Subcutaneous adipose tissue (tissue), 4 donors: ENCODE results near the gene GOSR2. TPM values are rescaled to one million over a fixed set of nuclear protein-coding genes. Genes with fewer than 3 reads are reported as not detected.

Source experiments
- CTCF ChIP-seq: fragments of 450-650 bp; IDR thresholded peaks from one replicate; pipeline ENCODE4 v1.5.1; 2016; ENCODE audit warnings: low read depth, mild to moderate bottlenecking, control low read depth, antibody characterized with exemption, moderate library complexity
- total RNA-seq, 4 donors: library from RNA; depleted of rRNA; stranded (reverse); fragments of >200 nt; gene quantifications; one replicate each; pipeline ENCODE4 v1.1.0, GENCODE V29; 2016

The GOSR2 gene
- total RNA-seq, 4 donors from 2014 or later: 35.5 to 47.7 (median 40.2) TPM

DNA sequence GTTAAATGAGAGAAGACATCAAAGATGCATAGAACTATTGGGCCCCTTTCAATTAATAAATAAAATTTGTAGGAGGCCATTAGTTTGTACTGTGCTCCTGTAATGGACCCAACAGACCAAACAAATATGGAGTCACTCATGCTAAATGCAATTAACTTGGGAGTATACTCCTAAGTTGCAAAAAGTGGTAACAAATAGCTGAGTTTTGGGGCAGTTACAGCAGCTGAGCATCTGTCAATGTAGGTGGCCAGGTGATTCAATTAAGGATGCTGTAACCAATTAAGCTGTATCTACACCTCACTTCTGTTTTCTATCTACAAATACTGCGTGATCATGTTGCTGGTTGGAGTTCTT, 36.7 kb upstream of the GOSR2 start:
- TF ChIP-seq CTCF: no peak

DNA sequence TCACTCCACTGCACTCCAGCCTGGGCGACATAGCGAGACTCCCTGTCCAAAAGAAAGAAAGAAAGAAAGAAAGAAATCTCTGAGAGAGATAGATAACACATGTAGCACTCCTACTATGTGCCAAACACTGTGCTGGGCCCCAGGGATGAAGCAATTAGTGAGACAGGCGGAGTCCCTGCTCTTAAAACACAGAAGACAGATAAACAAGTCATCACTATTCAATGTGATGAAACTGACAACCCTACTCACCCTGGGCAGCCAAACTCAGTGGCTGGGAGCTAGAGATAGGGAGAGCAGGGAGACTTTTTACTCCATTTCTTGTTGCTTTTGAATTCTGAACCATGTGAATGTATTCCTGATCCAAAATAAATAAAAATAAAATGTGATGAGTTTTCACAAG, 35.2 kb upstream of the GOSR2 start:
- no peak for TF ChIP-seq CTCF

DNA sequence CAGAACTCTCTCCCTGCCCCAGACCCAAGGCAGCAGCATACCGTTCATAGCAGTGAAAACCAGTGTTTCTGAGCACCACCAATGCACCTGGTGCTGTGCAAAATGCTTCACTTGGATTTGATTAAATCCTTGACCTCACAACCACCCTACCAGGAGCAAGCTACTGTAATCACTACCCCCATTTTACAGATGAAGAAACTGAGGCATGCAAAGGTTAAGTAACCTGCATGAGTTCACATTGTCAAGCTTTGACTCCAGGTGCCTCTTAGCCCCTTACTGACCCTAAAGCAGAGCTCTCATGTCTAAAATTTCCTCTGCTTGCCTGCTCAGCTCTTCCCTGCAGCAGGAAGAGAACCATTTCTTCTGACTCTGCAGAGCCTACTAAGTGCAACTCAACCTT, 34.2 kb upstream of the GOSR2 start:
- TF ChIP-seq CTCF: no peak

DNA sequence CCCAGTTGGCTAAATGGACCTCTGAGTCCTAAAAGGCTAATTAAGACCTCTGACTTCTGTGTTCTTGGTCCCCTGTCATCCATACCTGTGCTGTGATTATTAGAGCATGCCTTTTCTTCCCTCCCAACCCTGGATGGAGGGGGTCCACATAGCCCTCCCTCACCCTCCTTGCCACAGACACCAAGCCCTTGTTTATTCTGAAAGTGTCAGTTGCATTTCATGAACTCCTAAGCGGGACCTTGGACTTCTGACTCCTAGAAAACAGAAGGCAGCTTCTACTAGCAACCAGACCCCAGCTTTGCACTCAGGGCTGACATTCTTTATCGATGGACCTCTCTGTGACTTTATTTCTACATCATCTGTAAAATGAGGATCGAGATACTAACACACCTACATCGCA, 33.4 kb upstream of the GOSR2 start:
- TF ChIP-seq CTCF: no peak

GRCh38 chr17:46889992-46890564, 32.9 kb upstream of the GOSR2 start:
- TF ChIP-seq CTCF: no peak

- no peak for TF ChIP-seq CTCF
These were observed 32.3 kb upstream of the GOSR2 start for GRCh38 chr17:46890638-46891037.

GRCh38 chr17:46892192-46892703, 30.7 kb upstream of the GOSR2 start:
- no peak for TF ChIP-seq CTCF
